GM12878 (cell line): Measurements from ENCODE around the gene PDS5A. TPM values are rescaled to one million over a fixed set of nuclear protein-coding genes. Genes with fewer than 3 reads are reported as not detected.
A peak's percentile ranks its signal among the peaks of the same experiment; 100 is the strongest.

Experiments
- ATAC-seq: fragments of 200-7000 bp; cut with Tn5 transposase; 3 replicates; pipeline ENCODE4 v1.9.1; 2020; ENCODE audit warnings: mild to moderate bottlenecking, moderate library complexity
- Bru-seq: library from RNA; stranded (reverse); fragments of 400-500 nt; gene quantifications from one replicate; lab custom pipeline; 2021; lab: Mats Ljungman, UMichigan
- BruChase-seq, 2 experiments: library from RNA; stranded (reverse); fragments of 400-500 nt; gene quantifications; one replicate each; lab custom pipeline; 2021; lab: Mats Ljungman, UMichigan
- BruUV-seq: library from RNA; stranded (reverse); fragments of 400-500 nt; replicated peaks from 2 replicates; lab custom pipeline; 2021; lab: Mats Ljungman, UMichigan
- CTCF ChIA-PET: fragments of 300-600 bp; sonication (Branson Sonifier 250); formaldehyde crosslinking; extraction: SDS; loops from one replicate; lab custom pipeline; 2021; ENCODE audit warnings: inconsistent platforms; lab: Yijun Ruan, JAX
- POLR2A ChIA-PET: fragments of 350-600 bp; formaldehyde crosslinking; extraction: SDS; loops from one replicate; lab custom pipeline; 2021; ENCODE audit warnings: inconsistent platforms; lab: Charles Lee
- RAD21 ChIA-PET: fragments of 300-600 bp; sonication (Branson Sonifier 250); formaldehyde crosslinking; loops from one replicate; lab custom pipeline; 2023; ENCODE audit warnings: antibody characterized with exemption; ENCODE audit not compliant: unreplicated experiment; lab: Charles Lee
- SMC1A ChIA-PET: fragments of 300-600 bp; sonication (Branson Sonifier 250); formaldehyde crosslinking; loops from one replicate; lab custom pipeline; 2023; ENCODE audit not compliant: unreplicated experiment, uncharacterized antibody; lab: Charles Lee
- DNase-seq: peaks from one replicate; pipeline ENCODE4 v3.0.0-alpha.2; 2011; ENCODE audit warnings: low read depth, low spot score
- FAIRE-seq: peaks from 3 replicates; lab custom pipeline; 2011; peaks lifted over from hg19 to GRCh38; lab: Jason Lieb, UNC
- H2AFZ ChIP-seq: 2 replicates; pipeline ENCODE4 v1.6.0; 2011; ENCODE audit warnings: low read depth, low read length, control low read depth; ENCODE audit not compliant: control insufficient read depth
- H3K27ac ChIP-seq: 2 replicates; pipeline ENCODE4 v1.5.1; 2011; ENCODE audit warnings: control low read depth; ENCODE audit not compliant: control insufficient read depth, insufficient read depth
- H3K27me3 ChIP-seq, 2 experiments: replicated peaks in 1 of 2; 2 replicates each; pipeline versions ENCODE4 v1.6.0 to v1.6.1; 2011; ENCODE audit warnings: low read length in 1 of 2; ENCODE audit not compliant: control insufficient read depth in 2 of 2, insufficient read depth in 2 of 2
- H3K36me3 ChIP-seq, 2 experiments: 2 replicates each; pipeline ENCODE4 v1.5.1; 2011; ENCODE audit warnings: low read length in 1 of 2; ENCODE audit not compliant: control insufficient read depth in 2 of 2, insufficient read depth in 2 of 2
- H3K4me1 ChIP-seq: 2 replicates; pipeline ENCODE4 v1.6.1; 2011; ENCODE audit warnings: mild to moderate bottlenecking, low read length, moderate library complexity, mixed read lengths; ENCODE audit not compliant: control insufficient read depth, insufficient read depth
- H3K4me2 ChIP-seq: 2 replicates; pipeline ENCODE4 v1.6.0; 2011; ENCODE audit warnings: control low read depth; ENCODE audit not compliant: control insufficient read depth, insufficient read depth
- H3K4me3 ChIP-seq: fragments of 200-600 bp; sonication (generic); 2 replicates; pipeline ENCODE4 v1.5.1; 2016
- H3K79me2 ChIP-seq: 2 replicates; pipeline ENCODE4 v1.6.0; 2011; ENCODE audit warnings: low read length; ENCODE audit not compliant: control insufficient read depth, insufficient read depth
- H3K9ac ChIP-seq: 2 replicates; pipeline ENCODE4 v1.8.0; 2011; ENCODE audit warnings: low read length, control low read depth, mixed read lengths; ENCODE audit not compliant: control insufficient read depth, insufficient read depth
- H3K9me3 ChIP-seq: replicated peaks from 3 replicates; pipeline ENCODE4 v1.5.1; 2011; ENCODE audit warnings: mild to moderate bottlenecking, low read length; ENCODE audit not compliant: control insufficient read depth, insufficient read depth
- H4K20me1 ChIP-seq: 2 replicates; pipeline ENCODE4 v1.6.0; 2011; ENCODE audit not compliant: control insufficient read depth, insufficient read depth
- ETV6 ChIP-seq, 2 experiments: fragments of 450-650 bp in 1 of 2; IDR thresholded peaks in 1 of 2; conservative IDR thresholded peaks in 1 of 2; 2 replicates each; pipeline ENCODE4 v1.6.1; 2014; ENCODE audit warnings: antibody characterized with exemption in 1 of 2, borderline replicate concordance in 1 of 2, low read depth in 1 of 2, mild to moderate bottlenecking in 1 of 2, moderate library complexity in 1 of 2
- HCFC1 ChIP-seq: fragments of 150-350 bp; IDR thresholded peaks from 2 replicates; pipeline ENCODE4 v1.6.1; 2014; ENCODE audit warnings: low read length
- STAT3 ChIP-seq: IDR thresholded peaks from 2 replicates; pipeline ENCODE4 v1.6.1; 2011; ENCODE audit warnings: low read depth, low read length, improper control_type of control experiment
- SUZ12 ChIP-seq: fragments of 200-600 bp; sonication (generic); IDR thresholded peaks from one replicate; pipeline ENCODE4 v1.6.1; 2018; ENCODE audit warnings: antibody characterized with exemption, mild to moderate bottlenecking; ENCODE audit not compliant: unreplicated experiment
- YY1 ChIP-seq: IDR thresholded peaks from 2 replicates; pipeline ENCODE4 v1.6.1; 2011; ENCODE audit warnings: low read depth, mild to moderate bottlenecking, low read length
- WGBS: methylation state at CpG from one replicate; pipeline ENCODE4 v1.1.6; 2016; ENCODE audit warnings: low lambda C conversion rate; ENCODE audit not compliant: insufficient replicate concordance, insufficient coverage; ENCODE audit errors: missing lambda C conversion rate; 5-methylcytosine and 5-hydroxymethylcytosine counted together
- in situ Hi-C: fragments of 300-500 bp; cut with MboI; formaldehyde crosslinking; loops from 9 replicates; pipeline ENCODE4 v1.14.3; 2018; ENCODE audit warnings: mixed read lengths
- intact Hi-C: fragments of 100-400 bp; cut with micrococcal nuclease; formaldehyde crosslinking; loops from one replicate; pipeline ENCODE4 v1.14.2; 2022; ENCODE audit not compliant: unreplicated experiment
- long read RNA-seq, 2 experiments: library from polyadenylated mRNA; unstranded; transcript quantifications; one replicate each; pipeline ENCODE4 v2.0.0, GENCODE V29; 2019 to 2020
- polyA minus RNA-seq, 3 experiments: library from RNA; depleted of rRNA, polyadenylated mRNA; stranded (reverse); fragments of >200 nt; gene quantifications; 2 replicates each; pipeline ENCODE4 v1.2.3, GENCODE V29; 2011
- polyA plus RNA-seq, 11 experiments: library from polyadenylated mRNA; depleted of rRNA in 4 of 11; unstranded in 6 of 11; stranded (reverse) in 5 of 11; fragments of >200 nt; fragmentation: Nextera tagmentation in 4 of 11; fragmentation: Illumina TruSeq in 1 of 11; extraction: Ambion mirVana in 4 of 11; extraction: Trizol in 1 of 11; gene quantifications; 1 replicate in 1 of 11; 2 replicates in 10 of 11; pipeline versions ENCODE4 v1.2.1 to v1.2.3, GENCODE V29; 2011 to 2016; ENCODE audit warnings: inconsistent platforms in 2 of 11, missing spikeins in 2 of 11, low read depth in 1 of 11
- total RNA-seq, 4 experiments: library from RNA; depleted of rRNA in 3 of 4; stranded (reverse); fragments of >200 nt in 3 of 4; fragmentation: Illumina TruSeq in 1 of 4; extraction: Trizol in 1 of 4; gene quantifications; 2 replicates each; pipeline versions ENCODE4 v1.2.1 to v1.2.3, GENCODE V29; 2013 to 2021
- TF ChIP-seq, protein P1 (sequence below): IDR thresholded peaks from 2 replicates; pipeline ENCODE4 v1.6.1; 2012; ENCODE audit warnings: low read depth, low read length, improper control_type of control experiment
- TF ChIP-seq, protein P2 (sequence below): fragments of 450-650 bp; IDR thresholded peaks from 2 replicates; pipeline ENCODE4 v1.6.1; 2016; ENCODE audit warnings: mild to moderate bottlenecking

PDS5A gene, protein sequence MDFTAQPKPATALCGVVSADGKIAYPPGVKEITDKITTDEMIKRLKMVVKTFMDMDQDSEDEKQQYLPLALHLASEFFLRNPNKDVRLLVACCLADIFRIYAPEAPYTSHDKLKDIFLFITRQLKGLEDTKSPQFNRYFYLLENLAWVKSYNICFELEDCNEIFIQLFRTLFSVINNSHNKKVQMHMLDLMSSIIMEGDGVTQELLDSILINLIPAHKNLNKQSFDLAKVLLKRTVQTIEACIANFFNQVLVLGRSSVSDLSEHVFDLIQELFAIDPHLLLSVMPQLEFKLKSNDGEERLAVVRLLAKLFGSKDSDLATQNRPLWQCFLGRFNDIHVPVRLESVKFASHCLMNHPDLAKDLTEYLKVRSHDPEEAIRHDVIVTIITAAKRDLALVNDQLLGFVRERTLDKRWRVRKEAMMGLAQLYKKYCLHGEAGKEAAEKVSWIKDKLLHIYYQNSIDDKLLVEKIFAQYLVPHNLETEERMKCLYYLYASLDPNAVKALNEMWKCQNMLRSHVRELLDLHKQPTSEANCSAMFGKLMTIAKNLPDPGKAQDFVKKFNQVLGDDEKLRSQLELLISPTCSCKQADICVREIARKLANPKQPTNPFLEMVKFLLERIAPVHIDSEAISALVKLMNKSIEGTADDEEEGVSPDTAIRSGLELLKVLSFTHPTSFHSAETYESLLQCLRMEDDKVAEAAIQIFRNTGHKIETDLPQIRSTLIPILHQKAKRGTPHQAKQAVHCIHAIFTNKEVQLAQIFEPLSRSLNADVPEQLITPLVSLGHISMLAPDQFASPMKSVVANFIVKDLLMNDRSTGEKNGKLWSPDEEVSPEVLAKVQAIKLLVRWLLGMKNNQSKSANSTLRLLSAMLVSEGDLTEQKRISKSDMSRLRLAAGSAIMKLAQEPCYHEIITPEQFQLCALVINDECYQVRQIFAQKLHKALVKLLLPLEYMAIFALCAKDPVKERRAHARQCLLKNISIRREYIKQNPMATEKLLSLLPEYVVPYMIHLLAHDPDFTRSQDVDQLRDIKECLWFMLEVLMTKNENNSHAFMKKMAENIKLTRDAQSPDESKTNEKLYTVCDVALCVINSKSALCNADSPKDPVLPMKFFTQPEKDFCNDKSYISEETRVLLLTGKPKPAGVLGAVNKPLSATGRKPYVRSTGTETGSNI (N-terminal part only)
- 241 and 251 TPM in 2 replicates for total RNA-seq (2013; cell fraction: nucleolus; rRNA removed)
- 50.2 and 55.3 TPM in 2 replicates for total RNA-seq (2014; rRNA removed)
- total RNA-seq (2014; rRNA removed; fragmentation: Illumina TruSeq; extraction: Trizol) = 64.5 and 66.0 TPM in 2 replicates
- total RNA-seq (2021) = 60.4 and 64.2 TPM in 2 replicates
- 18.8 TPM for polyA plus RNA-seq (2011; ENCODE audit: low read depth)
- 69.7 and 105 TPM in 2 replicates for polyA plus RNA-seq (2011; rRNA removed)
- polyA plus RNA-seq (2011; cell fraction: cytosol; rRNA removed) = 22.8 and 26.7 TPM in 2 replicates
- 36.4 and 40.5 TPM in 2 replicates for polyA plus RNA-seq (2011; cell fraction: nucleus; rRNA removed)
- 26.3 and 32.6 TPM in 2 replicates for polyA plus RNA-seq (2012)
- polyA plus RNA-seq (2014; fragmentation: Illumina TruSeq; extraction: Trizol) = 54.4 and 65.7 TPM in 2 replicates
- 10 to 100 TPM; 13.7 to 14.1 TPM for polyA plus RNA-seq (2014; fragmentation: Nextera tagmentation; extraction: Ambion mirVana)
- 28.6 and 32.8 TPM in 2 replicates for polyA plus RNA-seq (2014; rRNA removed)
- 10 to 100 TPM; 20.5 to 54.4 TPM for polyA plus RNA-seq (2016; fragmentation: Nextera tagmentation; extraction: Ambion mirVana)
- 97.1 and 141 TPM in 2 replicates for polyA minus RNA-seq (2011; rRNA and poly(A)+ RNA removed)
- polyA minus RNA-seq (2011; cell fraction: cytosol; rRNA and poly(A)+ RNA removed) = 63.7 and 90.0 TPM in 2 replicates
- 81.2 and 131 TPM in 2 replicates for polyA minus RNA-seq (2011; cell fraction: nucleus; rRNA and poly(A)+ RNA removed)
- Bru-seq, nascent RNA = percentile 84 among the genes with signal in this experiment
- BruChase-seq, experiment 1, labeled RNA remaining after a 6-hour chase = percentile 94 among the genes with signal in this experiment
- BruChase-seq, experiment 2, labeled RNA remaining after a 2-hour chase = percentile 91 among the genes with signal in this experiment
- long read RNA-seq, experiment 1, partial matches to known transcripts = 3 of 7 reads
- long read RNA-seq, experiment 1, other reads (novel, unspliced or antisense) = 3 of 7 reads
- long read RNA-seq, experiment 2, partial matches to known transcripts = 30 of 45 reads
- long read RNA-seq, experiment 2, other reads (novel, unspliced or antisense) = 11 of 45 reads

DNA sequence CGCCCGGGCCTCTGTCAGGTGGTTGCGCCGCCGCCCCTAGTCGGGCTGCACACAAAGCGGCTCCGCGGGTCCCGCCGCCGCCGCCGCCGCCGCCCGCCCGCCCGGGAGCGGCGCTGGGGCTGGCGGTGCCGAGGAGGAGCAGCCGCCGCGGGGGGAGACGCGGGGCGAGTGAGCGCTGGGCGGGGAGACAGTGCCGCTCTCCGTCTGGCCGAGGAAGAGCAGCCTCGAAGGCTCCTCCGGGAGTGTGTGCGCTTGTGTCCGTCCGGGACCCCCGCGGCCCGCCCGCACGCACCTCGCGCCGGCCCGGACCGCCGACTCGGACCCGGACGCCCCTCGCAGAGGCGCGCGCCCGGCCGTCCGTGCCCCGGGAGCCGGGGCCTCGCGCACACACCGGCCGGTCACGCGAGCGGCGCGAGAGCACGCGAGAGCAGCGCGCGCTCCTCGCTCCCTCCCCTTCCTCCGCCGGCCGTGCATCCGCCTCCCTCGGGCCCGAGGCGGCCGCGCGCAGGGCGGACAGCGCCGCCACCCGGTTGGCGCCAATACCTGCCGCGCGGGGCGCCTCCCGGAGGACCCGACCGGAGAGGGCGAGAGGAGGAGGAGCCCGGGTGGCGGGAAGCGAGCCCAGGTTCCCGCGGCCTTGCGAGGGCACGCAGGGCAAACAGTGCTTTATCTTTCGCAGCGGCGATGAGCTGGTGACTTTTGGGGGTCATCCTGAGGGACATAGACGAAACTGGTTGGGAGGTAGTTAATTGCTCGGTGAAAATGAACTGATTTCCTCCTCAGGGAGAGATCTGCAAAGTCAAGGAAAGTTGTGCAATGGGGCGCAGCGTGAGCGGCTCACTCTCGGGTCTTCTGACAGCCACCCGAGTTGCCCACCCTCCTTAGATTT is at the start of gene PDS5A:
Gene PDS5A (minus strand): TSS at position 423 of the 889 bp plus-strand sequence. CDS start 1,334 bp downstream, outside the sequence.
- BruUV-seq = no TSS peak
- ATAC-seq = peak; percentile 82
- H3K4me1 ChIP-seq = peaks cover 3% of the 10 kb centered on the region
- DNase-seq = peak; percentile 56
- SMC1A ChIA-PET = interaction anchor here (0.6 to 2.3 kb wide), 15 partner anchors 15 to 741 kb away, joined by 3 to 7 read pairs (median 3); no protein-coding TSS in a partner anchor
- in situ Hi-C loops = no loop called here
- H3K36me3 ChIP-seq = peaks cover 2 to 10% of the 10 kb centered on the region in 2 experiments; a peak in 3 of 4 replicates
- H3K27me3 ChIP-seq = no peaks in the 10 kb centered on the region
- FAIRE-seq = peak; percentile 65
- H3K4me3 ChIP-seq = peak within 1 kb of the TSS; percentile 93
- H3K4me2 ChIP-seq = peak within 1 kb of the TSS; percentile 78
- peak within 1 kb of the TSS; percentile 95 for H3K27ac ChIP-seq
- H3K79me2 ChIP-seq = peaks cover 52% of the 10 kb centered on the region
- under 1% methylated on average over 54 of the region's 117 CpGs for WGBS
- RAD21 ChIA-PET = interaction anchor here (0.8 to 1.5 kb wide), 8 partner anchors 11 to 741 kb away, joined by 3 to 7 read pairs (median 4); partner anchors contain the start of genes N4BP2, UBE2K and UGDH
- peak within 1 kb of the TSS; percentile 98 for H3K9ac ChIP-seq
- no peaks in the 10 kb centered on the region; the same call in 2 of the 3 replicates for H3K9me3 ChIP-seq
- peaks cover 3% of the 10 kb centered on the region; the same call in 1 of the 2 replicates for H4K20me1 ChIP-seq
- H2AFZ ChIP-seq = peak within 1 kb of the TSS; percentile 79
- intact Hi-C loops = loop anchor here (1.0 to 10.0 kb wide), 8 partner anchors 47 to 509 kb away; partner anchors contain the start of genes SMIM14 and UGDH
- CTCF ChIA-PET = interaction anchor here (0.5 to 1.5 kb wide), 24 partner anchors 9 to 522 kb away, joined by 3 to 11 read pairs (median 4); partner anchors contain the start of gene UGDH
- POLR2A ChIA-PET = no interaction called here
- TF ChIP-seq SUZ12 = no peak
- no peak for TF ChIP-seq STAT3
- peak; percentile 48 for TF ChIP-seq HCFC1
- TF ChIP-seq, protein P1, sequence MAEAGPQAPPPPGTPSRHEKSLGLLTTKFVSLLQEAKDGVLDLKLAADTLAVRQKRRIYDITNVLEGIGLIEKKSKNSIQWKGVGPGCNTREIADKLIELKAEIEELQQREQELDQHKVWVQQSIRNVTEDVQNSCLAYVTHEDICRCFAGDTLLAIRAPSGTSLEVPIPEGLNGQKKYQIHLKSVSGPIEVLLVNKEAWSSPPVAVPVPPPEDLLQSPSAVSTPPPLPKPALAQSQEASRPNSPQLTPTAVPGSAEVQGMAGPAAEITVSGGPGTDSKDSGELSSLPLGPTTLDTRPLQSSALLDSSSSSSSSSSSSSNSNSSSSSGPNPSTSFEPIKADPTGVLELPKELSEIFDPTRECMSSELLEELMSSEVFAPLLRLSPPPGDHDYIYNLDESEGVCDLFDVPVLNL = peak; percentile 78
- peak; percentile 70; the same call in 1 of the 2 replicates for TF ChIP-seq YY1
- TF ChIP-seq ETV6 (conservative IDR thresholded peaks at IDR 0.05 in 1 of 2, IDR thresholded peaks at IDR 0.05 in 1 of 2; ENCODE audit: borderline replicate concordance in 1 of 2, low read depth in 1 of 2) = 0 out of 4 replicates have a peak, but pooled peaks of 1 of the 2 experiments have one; percentile 9
- TF ChIP-seq, protein P2, sequence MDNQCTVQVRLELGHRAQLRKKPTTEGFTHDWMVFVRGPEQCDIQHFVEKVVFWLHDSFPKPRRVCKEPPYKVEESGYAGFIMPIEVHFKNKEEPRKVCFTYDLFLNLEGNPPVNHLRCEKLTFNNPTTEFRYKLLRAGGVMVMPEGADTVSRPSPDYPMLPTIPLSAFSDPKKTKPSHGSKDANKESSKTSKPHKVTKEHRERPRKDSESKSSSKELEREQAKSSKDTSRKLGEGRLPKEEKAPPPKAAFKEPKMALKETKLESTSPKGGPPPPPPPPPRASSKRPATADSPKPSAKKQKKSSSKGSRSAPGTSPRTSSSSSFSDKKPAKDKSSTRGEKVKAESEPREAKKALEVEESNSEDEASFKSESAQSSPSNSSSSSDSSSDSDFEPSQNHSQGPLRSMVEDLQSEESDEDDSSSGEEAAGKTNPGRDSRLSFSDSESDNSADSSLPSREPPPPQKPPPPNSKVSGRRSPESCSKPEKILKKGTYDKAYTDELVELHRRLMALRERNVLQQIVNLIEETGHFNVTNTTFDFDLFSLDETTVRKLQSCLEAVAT = 0 out of 2 replicates have a peak, but pooled peaks have one; percentile 28
